Ishikawa (cell line): ENCODE measurements around the gene RSPH9.

ENCODE experiments used
- EP300 ChIP-seq: IDR thresholded peaks from 2 replicates; pipeline ENCODE4 v1.6.1; 2012; ENCODE audit warnings: borderline replicate concordance
- FOXM1 ChIP-seq: IDR thresholded peaks from 2 replicates; pipeline ENCODE4 v1.6.1; 2012; ENCODE audit warnings: low read depth, borderline replicate concordance
- MAX ChIP-seq: IDR thresholded peaks from 2 replicates; pipeline ENCODE4 v1.6.1; 2012
- NFIC ChIP-seq: IDR thresholded peaks from 2 replicates; pipeline ENCODE4 v1.6.1; 2012
- TCF12 ChIP-seq: IDR thresholded peaks from 2 replicates; pipeline ENCODE4 v1.6.1; 2012; ENCODE audit warnings: low read depth
- YY1 ChIP-seq: IDR thresholded peaks from 2 replicates; pipeline ENCODE4 v1.6.1; 2012; ENCODE audit warnings: low read depth

- TF ChIP-seq NFIC, result no peak
- no peak for TF ChIP-seq YY1
- TF ChIP-seq FOXM1, result no peak
- TF ChIP-seq TCF12, result no peak
- TF ChIP-seq EP300, result no peak
- TF ChIP-seq MAX, result no peak
These were observed 12.5 kb downstream of the RSPH9 start for GRCh38 chr6:43657221-43657802.
